HEK293T (cell line): ENCODE results near the gene BBS7.

Source experiments
- CTCF ChIA-PET: fragments of 350-600 bp; formaldehyde crosslinking; extraction: SDS; loops from one replicate; lab custom pipeline; 2021; ENCODE audit warnings: antibody characterized with exemption, inconsistent platforms; lab: Yijun Ruan, JAX
- POLR2A ChIA-PET: fragments of 350-600 bp; formaldehyde crosslinking; extraction: SDS; loops from one replicate; lab custom pipeline; 2020; ENCODE audit warnings: antibody characterized with exemption, inconsistent platforms; lab: Yijun Ruan, JAX
- DNase-seq: peaks from one replicate; pipeline ENCODE4 v3.0.0; 2012; ENCODE audit warnings: mixed read lengths; ENCODE audit errors: extremely low spot score
- ARNT ChIP-seq: fragments of 450-650 bp; IDR thresholded peaks from 2 replicates; pipeline ENCODE4 v1.6.1; 2017; ENCODE audit warnings: mild to moderate bottlenecking
- BHLHE40 ChIP-seq: fragments of 450-650 bp; IDR thresholded peaks from 2 replicates; pipeline ENCODE4 v1.6.1; 2016; ENCODE audit warnings: mild to moderate bottlenecking, moderate library complexity, borderline replicate concordance
- CTBP1 ChIP-seq: fragments of 450-650 bp; IDR thresholded peaks from 2 replicates; pipeline ENCODE4 v1.6.1; 2016; ENCODE audit warnings: borderline replicate concordance
- ELF4 ChIP-seq: fragments of 450-650 bp; IDR thresholded peaks from 2 replicates; pipeline ENCODE4 v1.6.1; 2017; ENCODE audit warnings: antibody characterized with exemption
- FOXA1 ChIP-seq: fragments of 450-650 bp; IDR thresholded peaks from 2 replicates; pipeline ENCODE4 v1.6.1; 2016; ENCODE audit warnings: mild to moderate bottlenecking
- FOXK2 ChIP-seq: fragments of 450-650 bp; IDR thresholded peaks from 2 replicates; pipeline ENCODE4 v1.6.1; 2016; ENCODE audit warnings: mild to moderate bottlenecking
- FOXM1 ChIP-seq: fragments of 450-650 bp; IDR thresholded peaks from 2 replicates; pipeline ENCODE4 v1.6.1; 2017; ENCODE audit warnings: mild to moderate bottlenecking, borderline replicate concordance
- HDGF ChIP-seq: fragments of 450-650 bp; IDR thresholded peaks from 2 replicates; pipeline ENCODE4 v1.6.1; 2017; ENCODE audit warnings: antibody characterized with exemption, borderline replicate concordance
- L3MBTL2 ChIP-seq: fragments of 450-650 bp; conservative IDR thresholded peaks from 2 replicates; pipeline ENCODE4 v1.6.1; 2016; ENCODE audit warnings: mild to moderate bottlenecking
- LEF1 ChIP-seq: fragments of 450-650 bp; IDR thresholded peaks from 2 replicates; pipeline ENCODE4 v1.6.1; 2017; ENCODE audit warnings: mild to moderate bottlenecking, borderline replicate concordance
- NFRKB ChIP-seq: fragments of 450-650 bp; IDR thresholded peaks from 2 replicates; pipeline ENCODE4 v1.6.1; 2016; ENCODE audit warnings: mild to moderate bottlenecking, moderate library complexity
- SP1 ChIP-seq: fragments of 450-650 bp; IDR thresholded peaks from 2 replicates; pipeline ENCODE4 v1.6.1; 2017
- SUZ12 ChIP-seq: fragments of 450-650 bp; IDR thresholded peaks from 2 replicates; pipeline ENCODE4 v1.6.1; 2016; ENCODE audit warnings: mild to moderate bottlenecking
- TARDBP ChIP-seq: fragments of 450-650 bp; IDR thresholded peaks from 2 replicates; pipeline ENCODE4 v1.6.1; 2016
- ZNF384 ChIP-seq: fragments of 450-650 bp; IDR thresholded peaks from 2 replicates; pipeline ENCODE4 v1.6.1; 2016
- TF ChIP-seq, protein P1 (sequence below): fragments of 450-650 bp; IDR thresholded peaks from 2 replicates; pipeline ENCODE4 v1.6.1; 2016

The BBS7 gene

DNA sequence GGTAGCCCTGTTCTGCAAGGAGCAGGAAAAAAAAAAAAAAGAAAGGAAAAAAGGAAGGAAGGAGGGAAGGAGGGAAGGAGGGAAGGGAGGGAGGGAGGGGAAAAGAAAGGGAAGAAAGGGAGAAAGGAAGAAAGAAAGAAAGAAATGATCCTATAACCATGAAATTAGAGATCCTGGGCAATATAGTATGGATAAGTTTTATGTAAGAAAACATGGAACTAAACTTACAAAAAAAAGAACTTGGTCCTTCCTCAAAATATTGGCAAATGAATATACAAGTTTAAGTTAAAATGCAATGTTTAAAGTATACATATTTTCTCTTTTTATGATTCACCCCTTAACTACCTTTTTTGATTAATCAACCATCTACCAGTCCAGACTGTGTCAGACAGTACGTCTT lies 18.9 kb downstream of the BBS7 start:
- TF ChIP-seq FOXM1 (no peak), HDGF (no peak), FOXK2 (no peak), TARDBP (no peak), BHLHE40 (no peak), NFRKB (no peak), CTBP1 (no peak), FOXA1 (no peak), LEF1 (no peak), L3MBTL2 (no peak), ZNF384 (no peak)
- CTCF ChIA-PET = no interaction called here
- no peak for DNase-seq
- POLR2A ChIA-PET = no interaction called here

DNA sequence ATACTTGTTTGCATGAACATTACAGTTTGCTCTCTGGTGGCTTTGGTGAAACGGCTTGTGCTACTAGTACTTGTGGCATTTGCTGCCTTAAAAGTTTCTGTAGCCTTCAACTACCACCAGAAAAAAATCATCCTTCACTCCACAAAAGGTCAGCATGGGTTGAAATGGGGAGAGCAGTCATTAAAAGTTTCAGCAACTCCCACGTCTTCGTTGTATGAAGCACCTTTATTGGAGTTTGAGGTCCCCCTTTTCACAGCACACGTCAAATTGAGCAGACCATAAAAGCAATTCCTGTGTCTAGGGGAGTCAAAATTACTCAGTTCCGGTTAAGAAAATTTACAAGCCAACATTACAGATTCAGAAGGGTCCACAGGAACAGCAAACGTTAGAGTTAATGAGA lies 23.6 kb downstream of the BBS7 start:
- DNase-seq = no peak
- CTCF ChIA-PET = no interaction called here
- POLR2A ChIA-PET = no interaction called here
- TF ChIP-seq, protein P1, sequence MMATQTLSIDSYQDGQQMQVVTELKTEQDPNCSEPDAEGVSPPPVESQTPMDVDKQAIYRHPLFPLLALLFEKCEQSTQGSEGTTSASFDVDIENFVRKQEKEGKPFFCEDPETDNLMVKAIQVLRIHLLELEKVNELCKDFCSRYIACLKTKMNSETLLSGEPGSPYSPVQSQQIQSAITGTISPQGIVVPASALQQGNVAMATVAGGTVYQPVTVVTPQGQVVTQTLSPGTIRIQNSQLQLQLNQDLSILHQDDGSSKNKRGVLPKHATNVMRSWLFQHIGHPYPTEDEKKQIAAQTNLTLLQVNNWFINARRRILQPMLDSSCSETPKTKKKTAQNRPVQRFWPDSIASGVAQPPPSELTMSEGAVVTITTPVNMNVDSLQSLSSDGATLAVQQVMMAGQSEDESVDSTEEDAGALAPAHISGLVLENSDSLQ = no peak
- no peak for TF ChIP-seq TARDBP
- TF ChIP-seq SUZ12 = no peak
- TF ChIP-seq ZNF384 = no peak
- no peak for TF ChIP-seq FOXA1

GRCh38 chr4:121842862-121843261 lies 27.4 kb downstream of the BBS7 start:
- CTCF ChIA-PET = no interaction called here
- POLR2A ChIA-PET = no interaction called here
- no peak for TF ChIP-seq FOXK2
- TF ChIP-seq FOXA1 = no peak
- TF ChIP-seq L3MBTL2 = no peak
- no peak for TF ChIP-seq ZNF384
- no peak for TF ChIP-seq SP1
- TF ChIP-seq LEF1 = no peak
- no peak for TF ChIP-seq BHLHE40
- no peak for TF ChIP-seq TARDBP
- TF ChIP-seq ELF4 = no peak
- TF ChIP-seq NFRKB = no peak
- TF ChIP-seq ARNT = no peak
- TF ChIP-seq FOXM1 = no peak
- TF ChIP-seq, protein P1 = no peak
- TF ChIP-seq HDGF = no peak
- no peak for TF ChIP-seq SUZ12
- no peak for TF ChIP-seq CTBP1
- DNase-seq = no peak

GRCh38 chr4:121838136-121838535 lies 32.1 kb downstream of the BBS7 start:
- ChIA-PET CTCF (no interaction called here), POLR2A (no interaction called here)
- TF ChIP-seq, protein P1 = no peak
- TF ChIP-seq CTBP1 (no peak), FOXA1 (no peak), SUZ12 (no peak), ELF4 (no peak), TARDBP (no peak), BHLHE40 (no peak), FOXM1 (no peak), ARNT (no peak), HDGF (no peak), SP1 (no peak), L3MBTL2 (no peak), FOXK2 (no peak), LEF1 (no peak), NFRKB (no peak), ZNF384 (no peak)
- no peak for DNase-seq

- CTCF ChIA-PET = no interaction called here
- DNase-seq = no peak
- POLR2A ChIA-PET = no interaction called here
- TF ChIP-seq TARDBP = no peak
- TF ChIP-seq HDGF = no peak
- TF ChIP-seq FOXK2 = no peak
- no peak for TF ChIP-seq FOXM1
- no peak for TF ChIP-seq ELF4
- no peak for TF ChIP-seq NFRKB
- no peak for TF ChIP-seq LEF1
- no peak for TF ChIP-seq BHLHE40
Observed at GRCh38 chr4:121829511-121829910, 40.8 kb downstream of the BBS7 start.

GRCh38 chr4:121827853-121828252 lies 42.4 kb downstream of the BBS7 start:
- DNase-seq = no peak
- TF ChIP-seq CTBP1 = no peak
- no peak for TF ChIP-seq BHLHE40
- TF ChIP-seq FOXA1 = no peak
- TF ChIP-seq NFRKB = no peak
- TF ChIP-seq LEF1 = no peak
- TF ChIP-seq L3MBTL2 = no peak
- no peak for TF ChIP-seq SUZ12
- TF ChIP-seq ZNF384 = no peak
- TF ChIP-seq SP1 = no peak
- TF ChIP-seq FOXM1 = no peak
- no peak for TF ChIP-seq TARDBP
- ChIA-PET CTCF (no interaction called here), POLR2A (no interaction called here)
